Glutamatergic neuron (in vitro differentiated cells): ENCODE data around the gene COL4A1. TPM values are rescaled to one million over a fixed set of nuclear protein-coding genes. Genes with fewer than 3 reads are reported as not detected.
"Not testable (repeated sequence)": the region's sequence is repeated elsewhere in the genome, so short reads cannot be mapped to it uniquely, and the experiment has no call there.

Source experiments
- DNase-seq: peaks from one replicate; pipeline ENCODE4 v3.0.0; 2022
- H3K27ac Mint-ChIP-seq: one replicate; pipeline ENCODE4 v1.8.0; 2020; ENCODE audit warnings: mild to moderate bottlenecking, mixed read lengths, inconsistent platforms; ENCODE audit not compliant: unreplicated experiment
- H3K27me3 Mint-ChIP-seq: one replicate; pipeline ENCODE4 v1.8.0; 2020; ENCODE audit warnings: mild to moderate bottlenecking, moderate library complexity, mixed read lengths, inconsistent platforms; ENCODE audit not compliant: unreplicated experiment
- H3K36me3 Mint-ChIP-seq: one replicate; pipeline ENCODE4 v1.8.0; 2020; ENCODE audit warnings: mild to moderate bottlenecking, mixed read lengths, inconsistent platforms; ENCODE audit not compliant: unreplicated experiment
- H3K4me1 Mint-ChIP-seq: one replicate; pipeline ENCODE4 v1.8.0; 2020; ENCODE audit warnings: mild to moderate bottlenecking, low read depth, mixed read lengths, inconsistent platforms; ENCODE audit not compliant: unreplicated experiment
- H3K4me3 Mint-ChIP-seq: one replicate; pipeline ENCODE4 v1.8.0; 2020; ENCODE audit warnings: mild to moderate bottlenecking, mixed read lengths, inconsistent platforms; ENCODE audit not compliant: unreplicated experiment
- H3K9me3 Mint-ChIP-seq: one replicate; pipeline ENCODE4 v1.8.0; 2020; ENCODE audit warnings: mild to moderate bottlenecking, moderate library complexity, mixed read lengths, inconsistent platforms; ENCODE audit not compliant: unreplicated experiment
- CTCF ChIP-seq: fragments of 200-600 bp; sonication (generic); IDR thresholded peaks from one replicate; pipeline ENCODE4 v1.5.0; 2021; ENCODE audit not compliant: partially characterized antibody, unreplicated experiment
- total RNA-seq: library from RNA; stranded (reverse); fragmentation: NEBNext Ultra II Directional; extraction: Animal tissue kit (Norgen Biotek cat#: 25700); gene quantifications from one replicate; pipeline ENCODE4 v1.2.1, GENCODE V29; 2021; ENCODE audit not compliant: unreplicated experiment

The COL4A1 gene
- total RNA-seq, 1 donor from 2014 or later, result 14.6 TPM

- Mint-ChIP-seq H3K4me3 (no peak overlapping the region), H3K27ac (no peak overlapping the region), H3K36me3 (peaks cover 7% of the 10 kb centered on the region), H3K27me3 (peaks cover 8% of the 10 kb centered on the region), H3K9me3 (no peaks in the 10 kb centered on the region), H3K4me1 (peaks cover 18% of the 10 kb centered on the region)
- TF ChIP-seq CTCF, result no peak
- no peak for DNase-seq
Observed at GRCh38 chr13:110324026-110324749, 17.2 kb upstream of the COL4A1 start.

GRCh38 chr13:110323172-110323891 lies 16.4 kb upstream of the COL4A1 start:
- peak; percentile 14 for TF ChIP-seq CTCF
- H3K27ac Mint-ChIP-seq, result no peak overlapping the region
- peaks cover 7% of the 10 kb centered on the region for H3K36me3 Mint-ChIP-seq

GRCh38 chr13:110322828-110323171 lies 15.8 kb upstream of the COL4A1 start:
- Mint-ChIP-seq H3K9me3 (no peaks in the 10 kb centered on the region), H3K4me3 (no peak overlapping the region), H3K36me3 (peaks cover 7% of the 10 kb centered on the region), H3K27me3 (peaks cover 8% of the 10 kb centered on the region), H3K27ac (no peak overlapping the region), H3K4me1 (peaks cover 18% of the 10 kb centered on the region)
- TF ChIP-seq CTCF, result no peak
- no peak for DNase-seq

More at GRCh38 chr13:110323172-110323891, 16.4 kb upstream of the COL4A1 start:
- Mint-ChIP-seq H3K9me3 (no peaks in the 10 kb centered on the region), H3K4me3 (no peak overlapping the region), H3K27me3 (peaks cover 8% of the 10 kb centered on the region), H3K4me1 (peaks cover 18% of the 10 kb centered on the region)
- DNase-seq, result no peak

- no peak for TF ChIP-seq CTCF
- no peak for DNase-seq
- Mint-ChIP-seq H3K4me1 (peaks cover 16% of the 10 kb centered on the region), H3K27me3 (peaks cover 8% of the 10 kb centered on the region), H3K9me3 (no peaks in the 10 kb centered on the region), H3K36me3 (peaks cover 7% of the 10 kb centered on the region), H3K27ac (no peak overlapping the region), H3K4me3 (no peak overlapping the region)
Observed at GRCh38 chr13:110322126-110322827, 15.3 kb upstream of the COL4A1 start.

- H3K4me3 Mint-ChIP-seq, DNase-seq, H3K4me1 Mint-ChIP-seq, H3K9me3 Mint-ChIP-seq, H3K36me3 Mint-ChIP-seq, H3K27ac Mint-ChIP-seq, H3K27me3 Mint-ChIP-seq: not testable (repeated sequence)
Observed at GRCh38 chr13:110321573-110321972, 14.6 kb upstream of the COL4A1 start.
